Endothelial cell (in vitro differentiated cells): ENCODE measurements around the gene OTUD7B. TPM values are rescaled to one million over a fixed set of nuclear protein-coding genes. Genes with fewer than 3 reads are reported as not detected.

Experiments used
- DNase-seq: peaks from one replicate; pipeline ENCODE4 v3.0.0; 2021; ENCODE audit warnings: low spot score
- H3K27ac Mint-ChIP-seq: one replicate; pipeline ENCODE4 v1.8.0; 2021; ENCODE audit warnings: mixed read lengths, inconsistent platforms; ENCODE audit not compliant: unreplicated experiment
- H3K27me3 Mint-ChIP-seq: one replicate; pipeline ENCODE4 v1.8.0; 2021; ENCODE audit warnings: mild to moderate bottlenecking, moderate library complexity, mixed read lengths, inconsistent platforms; ENCODE audit not compliant: unreplicated experiment
- H3K36me3 Mint-ChIP-seq: one replicate; pipeline ENCODE4 v1.8.0; 2021; ENCODE audit warnings: mild to moderate bottlenecking, low read depth, mixed read lengths, inconsistent platforms; ENCODE audit not compliant: unreplicated experiment
- H3K4me1 Mint-ChIP-seq: one replicate; pipeline ENCODE4 v1.8.0; 2021; ENCODE audit warnings: mild to moderate bottlenecking, mixed read lengths, inconsistent platforms; ENCODE audit not compliant: unreplicated experiment
- H3K4me3 Mint-ChIP-seq: one replicate; pipeline ENCODE4 v1.8.0; 2021; ENCODE audit warnings: mild to moderate bottlenecking, mixed read lengths, inconsistent platforms; ENCODE audit not compliant: unreplicated experiment
- H3K9me3 Mint-ChIP-seq: one replicate; pipeline ENCODE4 v1.8.0; 2021; ENCODE audit warnings: mixed read lengths, inconsistent platforms; ENCODE audit not compliant: unreplicated experiment
- total RNA-seq: library from RNA; stranded (reverse); fragmentation: NEBNext Ultra II Directional; extraction: Animal tissue kit (Norgen Biotek cat#: 25700); gene quantifications from one replicate; pipeline ENCODE4 v1.2.1, GENCODE V29; 2021; ENCODE audit not compliant: unreplicated experiment
- TF ChIP-seq, protein P1 (sequence below): fragments of 200-600 bp; sonication (generic); IDR thresholded peaks from one replicate; pipeline ENCODE4 v1.5.0; 2021; ENCODE audit warnings: antibody characterized with exemption; ENCODE audit not compliant: unreplicated experiment

OTUD7B gene
- total RNA-seq, 1 donor from 2014 or later: 20.4 TPM

DNA sequence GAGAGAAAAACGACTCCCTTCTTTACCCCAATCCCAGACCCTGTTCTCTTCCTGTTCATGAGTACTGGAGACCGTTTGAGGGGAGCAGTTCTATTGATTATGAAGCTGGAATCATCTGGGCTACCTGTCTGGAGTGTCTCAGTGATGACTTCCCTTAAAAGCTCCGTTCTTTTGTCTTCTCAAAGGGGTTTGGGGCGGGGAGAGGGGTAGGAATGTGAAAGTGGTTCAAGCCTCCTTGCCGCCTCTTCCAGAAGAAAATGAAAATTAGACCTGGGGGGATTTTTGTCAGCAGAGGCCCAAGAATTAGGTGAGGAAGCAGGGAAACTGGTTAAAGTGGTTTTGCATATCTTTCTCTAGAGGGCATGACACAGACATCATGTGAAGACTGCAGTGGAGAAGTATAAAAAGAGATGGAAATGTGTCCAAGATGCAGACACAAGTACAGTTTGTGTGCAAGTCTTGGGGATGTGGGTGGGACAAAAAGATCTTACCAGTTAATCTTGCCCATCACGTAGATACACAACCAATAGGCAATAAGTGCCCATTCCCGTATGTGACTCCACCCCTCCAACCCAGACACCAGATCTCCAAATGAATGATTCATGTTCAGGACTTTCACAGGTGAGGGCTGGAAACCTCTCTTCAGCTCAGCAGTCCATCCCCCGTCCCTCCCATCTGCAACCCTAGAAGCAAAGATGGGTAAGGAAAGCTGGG, 73.4 kb downstream of the OTUD7B start:
- peak overlapping the region; percentile 42 for H3K27ac Mint-ChIP-seq
- no peaks in the 10 kb centered on the region for H3K9me3 Mint-ChIP-seq
- H3K36me3 Mint-ChIP-seq: peaks cover 8% of the 10 kb centered on the region
- DNase-seq: no peak
- H3K4me3 Mint-ChIP-seq: peak overlapping the region; percentile 86
- TF ChIP-seq, protein P1, sequence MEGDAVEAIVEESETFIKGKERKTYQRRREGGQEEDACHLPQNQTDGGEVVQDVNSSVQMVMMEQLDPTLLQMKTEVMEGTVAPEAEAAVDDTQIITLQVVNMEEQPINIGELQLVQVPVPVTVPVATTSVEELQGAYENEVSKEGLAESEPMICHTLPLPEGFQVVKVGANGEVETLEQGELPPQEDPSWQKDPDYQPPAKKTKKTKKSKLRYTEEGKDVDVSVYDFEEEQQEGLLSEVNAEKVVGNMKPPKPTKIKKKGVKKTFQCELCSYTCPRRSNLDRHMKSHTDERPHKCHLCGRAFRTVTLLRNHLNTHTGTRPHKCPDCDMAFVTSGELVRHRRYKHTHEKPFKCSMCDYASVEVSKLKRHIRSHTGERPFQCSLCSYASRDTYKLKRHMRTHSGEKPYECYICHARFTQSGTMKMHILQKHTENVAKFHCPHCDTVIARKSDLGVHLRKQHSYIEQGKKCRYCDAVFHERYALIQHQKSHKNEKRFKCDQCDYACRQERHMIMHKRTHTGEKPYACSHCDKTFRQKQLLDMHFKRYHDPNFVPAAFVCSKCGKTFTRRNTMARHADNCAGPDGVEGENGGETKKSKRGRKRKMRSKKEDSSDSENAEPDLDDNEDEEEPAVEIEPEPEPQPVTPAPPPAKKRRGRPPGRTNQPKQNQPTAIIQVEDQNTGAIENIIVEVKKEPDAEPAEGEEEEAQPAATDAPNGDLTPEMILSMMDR: no peak
- H3K27me3 Mint-ChIP-seq: peaks cover 12% of the 10 kb centered on the region
- peaks cover 40% of the 10 kb centered on the region for H3K4me1 Mint-ChIP-seq

DNA sequence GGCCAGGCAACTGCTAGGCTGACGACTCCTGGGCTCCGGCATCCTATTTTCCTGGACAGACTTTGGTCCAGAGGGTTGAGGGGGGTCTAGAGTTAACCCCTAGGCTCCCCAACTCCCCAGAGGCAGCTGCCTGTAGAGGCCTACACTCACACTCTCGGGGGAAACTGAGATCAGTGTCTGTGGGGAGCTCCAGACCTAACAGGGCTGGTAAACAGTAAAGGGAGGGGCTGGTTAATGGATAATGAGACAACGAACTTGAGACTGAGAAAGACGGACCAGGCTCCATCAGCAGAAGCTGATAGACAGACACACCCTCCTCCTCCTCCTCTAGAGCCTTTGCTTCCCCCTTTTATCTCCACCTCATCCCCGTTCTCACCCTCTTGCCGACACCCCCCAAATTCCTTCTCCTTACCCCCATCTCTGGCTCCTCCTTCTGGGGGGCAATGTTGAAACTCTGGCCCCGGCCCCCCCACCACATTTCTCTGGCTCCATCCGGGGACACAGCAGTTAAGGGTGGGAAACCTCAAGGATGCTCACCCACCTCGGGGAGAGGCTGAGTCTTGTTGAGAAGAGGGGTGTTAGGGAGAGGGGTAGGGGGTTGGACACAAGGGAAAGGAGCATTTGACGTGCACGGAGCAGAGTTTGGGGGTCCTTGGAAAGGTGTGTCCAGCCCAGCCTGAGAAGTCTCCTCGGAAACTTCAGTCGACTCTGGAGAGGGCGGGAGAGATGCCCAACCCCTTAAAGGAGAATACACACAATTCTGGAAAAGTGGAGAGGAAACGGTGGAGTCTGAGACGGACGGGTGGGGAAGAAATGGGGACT, 74.1 kb downstream of the OTUD7B start, which contains the start of gene MTMR11:
Gene MTMR11, minus strand, starts transcription at position 710 of the 822 bp plus-strand sequence. Its CDS starts 232 bp downstream, at position 478.
- peaks cover 16% of the 10 kb centered on the region for H3K36me3 Mint-ChIP-seq
- H3K4me3 Mint-ChIP-seq: peak within 1 kb of the TSS; percentile 86
- TF ChIP-seq, protein P1: no peak
- DNase-seq: no peak
- H3K27ac Mint-ChIP-seq: peak within 1 kb of the TSS; percentile 42
- H3K27me3 Mint-ChIP-seq: peaks cover 13% of the 10 kb centered on the region
- no peaks in the 10 kb centered on the region for H3K9me3 Mint-ChIP-seq
- peaks cover 34% of the 10 kb centered on the region for H3K4me1 Mint-ChIP-seq

DNA sequence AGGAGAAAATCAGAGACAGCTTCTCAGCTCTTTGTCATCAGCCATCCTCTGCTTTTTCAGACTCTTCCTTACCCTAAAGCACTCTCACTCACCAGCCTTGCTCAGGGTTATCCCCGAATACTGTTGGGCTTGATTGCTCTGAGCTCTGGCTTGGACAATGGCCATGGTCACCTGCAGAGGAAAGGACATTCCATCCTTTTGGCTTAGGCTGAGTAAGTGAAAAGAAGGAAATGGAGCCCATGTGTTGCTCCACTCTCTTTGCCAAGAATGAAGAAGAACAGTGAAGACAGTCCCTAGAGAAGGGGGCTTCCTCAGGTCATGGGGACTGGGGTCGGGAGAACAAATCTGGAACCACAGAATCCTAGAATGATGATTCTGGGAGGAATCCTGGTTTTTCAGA, 76.2 kb downstream of the OTUD7B start:
- H3K4me1 Mint-ChIP-seq: peaks cover 31% of the 10 kb centered on the region
- no peaks in the 10 kb centered on the region for H3K9me3 Mint-ChIP-seq
- no peak overlapping the region for H3K4me3 Mint-ChIP-seq
- H3K27me3 Mint-ChIP-seq: peaks cover 16% of the 10 kb centered on the region
- peaks cover 24% of the 10 kb centered on the region for H3K36me3 Mint-ChIP-seq
- no peak overlapping the region for H3K27ac Mint-ChIP-seq
- no peak for DNase-seq
- TF ChIP-seq, protein P1: no peak

DNA sequence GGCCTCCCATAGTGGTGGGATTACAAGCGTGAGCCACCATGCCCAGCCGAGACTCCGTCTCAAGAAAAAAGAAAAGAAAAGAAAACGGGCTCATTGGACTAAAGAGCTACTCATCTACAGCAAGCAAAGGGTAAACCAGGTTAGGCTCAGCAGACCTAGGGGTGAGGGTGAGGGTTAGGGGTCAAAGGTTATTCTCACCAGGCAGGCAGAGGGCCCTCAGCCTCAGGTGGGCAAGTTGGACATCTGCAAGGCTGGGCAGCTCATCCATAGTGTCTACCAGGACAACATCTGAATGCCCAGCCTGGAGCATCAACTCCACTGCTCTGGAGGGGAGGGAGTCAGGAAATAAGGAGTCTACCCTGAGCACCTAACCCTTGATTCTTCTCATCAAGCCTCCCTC, 77.3 kb downstream of the OTUD7B start:
- H3K27me3 Mint-ChIP-seq: peaks cover 19% of the 10 kb centered on the region
- peaks cover 30% of the 10 kb centered on the region for H3K36me3 Mint-ChIP-seq
- TF ChIP-seq, protein P1: no peak
- peaks cover 31% of the 10 kb centered on the region for H3K4me1 Mint-ChIP-seq
- peak overlapping the region; percentile 47 for H3K4me3 Mint-ChIP-seq
- no peak overlapping the region for H3K27ac Mint-ChIP-seq
- no peaks in the 10 kb centered on the region for H3K9me3 Mint-ChIP-seq
- DNase-seq: no peak
